Uterus (tissue), 4 donors: ENCODE data around the gene NT5M. TPM values are rescaled to one million over a fixed set of nuclear protein-coding genes. Genes with fewer than 3 reads are reported as not detected.

Experiments
- DNase-seq, 2 donors: peaks; one replicate each; pipeline ENCODE4 v3.0.0-alpha.2; 2019 to 2020
- H3K27ac ChIP-seq, 2 donors: fragments of 200-600 bp; sonication (generic); 1 replicate in 1 of 2; 2 replicates in 1 of 2; pipeline ENCODE4 v1.5.1; 2016 to 2018
- H3K27me3 ChIP-seq, 2 donors: fragments of 200-600 bp; sonication (generic); one replicate each; pipeline ENCODE4 v1.5.1; 2018 to 2019; ENCODE audit warnings: control low read depth in 1 of 2
- H3K36me3 ChIP-seq, 2 donors: fragments of 200-600 bp; sonication (generic); one replicate each; pipeline ENCODE4 v1.5.1; 2019; ENCODE audit warnings: control low read depth in 1 of 2
- H3K4me1 ChIP-seq, 2 donors: fragments of 200-600 bp; sonication (generic); one replicate each; pipeline ENCODE4 v1.5.1; 2018 to 2019; ENCODE audit warnings: control low read depth in 1 of 2
- H3K4me3 ChIP-seq, 2 donors: fragments of 200-600 bp; sonication (generic); 1 replicate in 1 of 2; 2 replicates in 1 of 2; pipeline ENCODE4 v1.5.1; 2018 to 2019; ENCODE audit warnings: mild to moderate bottlenecking in 1 of 2
- H3K9me3 ChIP-seq, 2 donors: fragments of 200-600 bp; sonication (generic); one replicate each; pipeline ENCODE4 v1.5.1; 2019; ENCODE audit warnings: control low read depth in 1 of 2
- POLR2A ChIP-seq, 2 donors: fragments of 450-650 bp; IDR thresholded peaks; one replicate each; pipeline ENCODE4 v1.6.1; 2016; ENCODE audit warnings: antibody characterized with exemption in 2 of 2, mild to moderate bottlenecking in 1 of 2, moderate library complexity in 1 of 2
- intact Hi-C: fragments of 100-400 bp; cut with DNase I; formaldehyde crosslinking; loops from one replicate; pipeline ENCODE4 v1.15.1; 2023; ENCODE audit warnings: low total_unique reads
- total RNA-seq, 4 donors: library from RNA; depleted of rRNA in 3 of 4; stranded (reverse); fragments of >200 nt in 3 of 4; gene quantifications; one replicate each; pipeline versions ENCODE4 v1.1.0 to v1.2.4, GENCODE V29; 2014 to 2023
- TF ChIP-seq, protein P1 (sequence below), 4 experiments: fragments of 200-600 bp in 2 of 4; fragments of 450-650 bp in 2 of 4; sonication (generic) in 2 of 4; IDR thresholded peaks; one replicate each; pipeline ENCODE4 v1.5.1; 2016 to 2019; ENCODE audit warnings: antibody characterized with exemption in 4 of 4, mild to moderate bottlenecking in 2 of 4, moderate library complexity in 1 of 4
- donor health status: DM: yes; HTN: yes; CAD: no.

NT5M gene
- total RNA-seq, 4 donors from 2014 or later = 0.26 to 7.8 (median 2.8) TPM

DNA sequence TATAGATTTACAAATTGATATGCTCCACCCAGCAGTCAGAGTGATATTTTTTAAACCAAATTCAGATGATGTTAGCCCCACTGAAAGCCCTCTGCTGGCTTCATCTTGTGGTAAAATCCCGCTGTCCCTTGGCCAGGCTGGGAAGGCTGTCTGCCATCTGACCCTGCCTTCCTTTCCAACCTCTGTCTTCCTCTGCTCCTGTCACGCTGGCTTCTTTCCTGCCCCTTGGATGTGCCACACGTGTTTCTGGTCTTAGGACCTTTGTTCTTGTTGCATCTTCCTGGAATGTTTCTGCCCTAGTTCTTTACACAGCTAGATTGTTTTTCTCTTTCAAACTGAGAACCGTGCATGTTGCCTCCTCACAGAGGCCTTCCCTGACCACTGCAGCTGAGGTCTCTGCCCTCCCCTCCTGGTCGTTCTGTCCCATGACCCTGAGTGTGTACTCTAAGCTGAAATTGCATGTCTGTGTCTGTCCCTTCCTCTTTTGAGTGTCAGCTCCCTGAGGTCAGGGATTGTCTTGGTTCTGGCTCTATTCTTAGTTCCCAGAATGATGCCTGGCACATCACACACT is 11.4 kb downstream of the NT5M start:
- no peaks in the 10 kb centered on the region for H3K9me3 ChIP-seq
- TF ChIP-seq POLR2A (IDR thresholded peaks at IDR 0.05) = no peak
- TF ChIP-seq, protein P1, sequence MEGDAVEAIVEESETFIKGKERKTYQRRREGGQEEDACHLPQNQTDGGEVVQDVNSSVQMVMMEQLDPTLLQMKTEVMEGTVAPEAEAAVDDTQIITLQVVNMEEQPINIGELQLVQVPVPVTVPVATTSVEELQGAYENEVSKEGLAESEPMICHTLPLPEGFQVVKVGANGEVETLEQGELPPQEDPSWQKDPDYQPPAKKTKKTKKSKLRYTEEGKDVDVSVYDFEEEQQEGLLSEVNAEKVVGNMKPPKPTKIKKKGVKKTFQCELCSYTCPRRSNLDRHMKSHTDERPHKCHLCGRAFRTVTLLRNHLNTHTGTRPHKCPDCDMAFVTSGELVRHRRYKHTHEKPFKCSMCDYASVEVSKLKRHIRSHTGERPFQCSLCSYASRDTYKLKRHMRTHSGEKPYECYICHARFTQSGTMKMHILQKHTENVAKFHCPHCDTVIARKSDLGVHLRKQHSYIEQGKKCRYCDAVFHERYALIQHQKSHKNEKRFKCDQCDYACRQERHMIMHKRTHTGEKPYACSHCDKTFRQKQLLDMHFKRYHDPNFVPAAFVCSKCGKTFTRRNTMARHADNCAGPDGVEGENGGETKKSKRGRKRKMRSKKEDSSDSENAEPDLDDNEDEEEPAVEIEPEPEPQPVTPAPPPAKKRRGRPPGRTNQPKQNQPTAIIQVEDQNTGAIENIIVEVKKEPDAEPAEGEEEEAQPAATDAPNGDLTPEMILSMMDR (IDR thresholded peaks at IDR 0.05) = no peak
- intact Hi-C loops = no loop called here
- H3K27me3 ChIP-seq = no peaks in the 10 kb centered on the region
- DNase-seq = no peak
- no peaks in the 10 kb centered on the region for H3K36me3 ChIP-seq
- no peak overlapping the region for H3K4me3 ChIP-seq
- H3K4me1 ChIP-seq = no peaks in the 10 kb centered on the region
- no peak overlapping the region for H3K27ac ChIP-seq

DNA sequence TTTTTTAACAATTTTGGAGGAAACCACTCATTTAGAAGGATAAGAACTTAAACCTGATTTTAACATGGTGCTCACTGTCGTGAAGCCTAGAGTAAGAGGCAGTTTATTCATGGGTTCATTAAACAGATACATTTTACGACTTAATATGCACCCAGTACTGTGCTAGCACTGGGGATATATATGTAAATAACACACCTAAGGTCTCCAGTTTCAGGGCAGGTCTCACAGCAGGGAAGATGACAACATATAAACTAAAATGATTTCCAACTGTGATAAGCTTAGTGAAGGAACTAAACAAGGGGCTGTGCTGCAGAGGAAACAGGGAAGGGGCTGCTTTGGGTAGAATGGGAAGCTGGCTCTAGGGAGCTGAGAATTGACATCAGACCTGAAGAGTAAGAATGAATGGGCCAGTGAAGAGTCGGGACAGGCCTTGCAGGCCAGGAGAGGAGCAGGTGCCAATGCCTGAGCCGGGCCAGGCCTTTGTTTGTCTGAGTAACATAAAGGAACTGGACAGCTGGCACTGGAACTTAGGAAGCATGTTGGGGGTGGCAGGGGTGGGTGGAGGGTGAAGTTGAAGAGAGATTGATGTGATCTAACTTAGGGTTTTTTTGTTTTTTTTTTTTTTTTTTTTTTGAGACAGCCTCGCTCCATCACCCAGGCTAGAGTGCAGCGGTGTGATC is 12.1 kb downstream of the NT5M start:
- intact Hi-C loops = no loop called here
- no peak for DNase-seq
- Histone ChIP-seq H3K9me3 (no peaks in the 10 kb centered on the region), H3K4me1 (no peaks in the 10 kb centered on the region), H3K4me3 (no peak overlapping the region), H3K36me3 (no peaks in the 10 kb centered on the region), H3K27me3 (no peaks in the 10 kb centered on the region), H3K27ac (no peak overlapping the region)
- no peak for TF ChIP-seq POLR2A (IDR thresholded peaks at IDR 0.05)
- TF ChIP-seq, protein P1 (IDR thresholded peaks at IDR 0.05) = no peak

DNA sequence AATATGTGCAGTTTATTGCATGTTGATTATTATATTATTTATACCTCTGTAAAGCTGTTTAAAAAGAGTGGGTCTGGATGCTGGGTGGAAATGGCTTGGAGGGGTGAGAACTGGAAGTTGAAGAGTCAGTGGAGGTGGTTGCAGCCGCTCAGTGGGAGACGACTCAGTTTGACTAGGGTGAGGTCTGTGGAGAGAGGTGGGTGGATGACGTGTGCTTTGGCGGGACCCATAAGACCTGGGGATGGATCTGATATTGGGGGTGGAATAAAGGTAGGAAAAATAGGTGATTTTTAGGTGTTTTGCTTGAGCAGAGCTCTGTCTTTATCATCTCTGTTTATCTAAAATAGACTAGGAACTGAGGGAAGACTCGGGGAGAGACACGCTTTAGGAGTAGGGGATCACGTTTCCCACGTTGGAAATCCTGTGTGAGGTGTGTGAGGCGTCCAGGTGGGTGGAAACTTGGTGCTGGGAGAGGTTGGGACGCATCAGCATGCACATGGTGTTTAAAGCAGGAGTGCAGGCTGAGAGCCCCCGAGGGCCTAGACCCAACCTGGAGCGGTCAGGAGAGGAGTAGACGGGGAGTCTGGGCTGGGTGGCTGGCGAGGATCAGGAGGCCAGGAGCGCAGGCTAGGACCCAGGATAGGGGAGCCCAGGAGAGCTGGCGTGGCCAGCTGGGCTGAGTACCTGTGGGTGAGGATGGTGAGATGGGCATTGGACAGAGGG is 17.2 kb downstream of the NT5M start:
- TF ChIP-seq, protein P1 (IDR thresholded peaks at IDR 0.05) = no peak
- no peak for TF ChIP-seq POLR2A (IDR thresholded peaks at IDR 0.05)
- H3K9me3 ChIP-seq = no peaks in the 10 kb centered on the region
- DNase-seq = no peak
- H3K4me3 ChIP-seq = no peak overlapping the region
- H3K4me1 ChIP-seq = no peaks in the 10 kb centered on the region
- H3K27me3 ChIP-seq = no peaks in the 10 kb centered on the region
- no peaks in the 10 kb centered on the region for H3K36me3 ChIP-seq
- no peak overlapping the region for H3K27ac ChIP-seq
- intact Hi-C loops = no loop called here

GRCh38 chr17:17320911-17321220 is 17.7 kb downstream of the NT5M start:
- intact Hi-C loops = no loop called here
- H3K4me1 ChIP-seq = no peaks in the 10 kb centered on the region
- DNase-seq = no peak
- no peak for TF ChIP-seq POLR2A (IDR thresholded peaks at IDR 0.05)
- TF ChIP-seq, protein P1 (IDR thresholded peaks at IDR 0.05) = no peak
- no peak overlapping the region for H3K4me3 ChIP-seq
- no peaks in the 10 kb centered on the region for H3K9me3 ChIP-seq
- no peaks in the 10 kb centered on the region for H3K27me3 ChIP-seq
- H3K36me3 ChIP-seq = no peaks in the 10 kb centered on the region
- H3K27ac ChIP-seq = no peak overlapping the region

DNA sequence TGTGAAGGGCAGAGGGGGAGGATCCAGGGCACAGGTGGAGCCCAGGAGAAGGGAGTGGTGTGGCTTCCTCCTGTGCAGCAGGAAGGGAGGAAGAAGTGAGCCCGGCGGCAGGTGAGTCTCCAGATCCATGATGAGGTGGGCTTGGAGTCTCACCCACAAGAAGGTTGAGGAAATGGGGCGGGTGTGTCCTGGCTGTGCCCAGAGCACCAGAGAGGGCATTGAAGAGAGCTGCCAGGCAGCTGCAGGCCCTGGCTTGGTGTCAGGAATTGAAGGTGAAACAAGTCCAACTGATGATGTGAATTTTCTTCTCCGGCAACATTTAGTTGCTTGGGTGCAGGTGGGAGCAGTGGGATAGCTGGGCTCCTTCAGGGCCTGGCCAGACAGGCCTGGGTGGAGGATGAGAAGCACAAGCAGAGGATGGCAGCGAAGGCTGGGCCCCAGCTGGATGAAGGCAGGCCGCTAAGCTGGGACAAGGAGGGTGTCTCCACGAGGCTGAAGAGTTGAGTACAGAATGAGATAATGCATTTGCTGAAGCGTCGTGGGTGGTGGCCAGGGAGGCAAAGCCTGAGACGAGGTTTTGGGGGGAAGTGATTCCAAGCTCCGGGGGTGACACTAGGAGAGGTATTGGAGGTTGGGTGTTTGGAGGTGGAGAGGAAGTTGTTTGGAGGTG is 18.3 kb downstream of the NT5M start:
- DNase-seq = no peak
- Histone ChIP-seq H3K9me3 (no peaks in the 10 kb centered on the region), H3K27me3 (no peaks in the 10 kb centered on the region), H3K36me3 (no peaks in the 10 kb centered on the region), H3K4me1 (no peaks in the 10 kb centered on the region), H3K4me3 (no peak overlapping the region), H3K27ac (no peak overlapping the region)
- TF ChIP-seq POLR2A (IDR thresholded peaks at IDR 0.05) = no peak
- TF ChIP-seq, protein P1 (IDR thresholded peaks at IDR 0.05) = no peak
- intact Hi-C loops = no loop called here
